Spleen (tissue), 7 donors: ENCODE data around the gene DMD.

Source experiments
- POLR2AphosphoS5 ChIP-seq, 3 donors: sonication (generic); formaldehyde crosslinking; IDR thresholded peaks; one replicate each; pipeline ENCODE4 v1.5.1; 2017; ENCODE audit warnings: antibody characterized with exemption in 3 of 3
- TF ChIP-seq, protein P1 (sequence below), 11 experiments: fragments of 200-600 bp in 7 of 11; fragments of 450-650 bp in 4 of 11; sonication (generic) in 4 of 11; IDR thresholded peaks in 8 of 11; conservative IDR thresholded peaks in 3 of 11; 1 replicate in 7 of 11; 2 replicates in 4 of 11; pipeline versions ENCODE4 v1.4.0 to v1.8.0; 2016 to 2021; ENCODE audit warnings: antibody characterized with exemption in 11 of 11, inconsistent platforms in 4 of 11, mild to moderate bottlenecking in 1 of 11
- donor health status: DM: no; HTN: no; CAD: no; lungs with moderate emphysema.
- donor health status: DM: no; HTN: no; CAD: no.
- donor health status: DM: no; HTN: no; CAD: no.

DNA sequence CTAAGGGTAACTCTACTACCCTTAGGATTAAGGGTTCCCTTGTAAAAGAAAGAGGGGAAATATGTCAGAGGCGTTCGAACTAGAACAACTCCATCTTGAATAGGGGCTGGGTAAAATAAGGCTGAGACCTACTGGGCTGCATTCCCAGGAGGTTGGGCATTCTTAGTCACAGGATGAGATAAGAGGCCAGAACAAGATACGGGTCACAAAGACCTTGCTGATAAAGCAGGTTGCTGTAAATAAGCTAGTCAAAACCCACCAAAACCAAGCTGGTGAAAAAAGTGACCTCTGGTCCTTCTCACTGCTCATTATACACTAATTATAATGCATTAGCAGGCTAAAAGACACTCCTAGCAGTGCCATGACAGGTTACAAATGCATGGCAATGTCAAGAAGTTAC, 922.0 kb downstream of the DMD start:
- TF ChIP-seq, protein P1, sequence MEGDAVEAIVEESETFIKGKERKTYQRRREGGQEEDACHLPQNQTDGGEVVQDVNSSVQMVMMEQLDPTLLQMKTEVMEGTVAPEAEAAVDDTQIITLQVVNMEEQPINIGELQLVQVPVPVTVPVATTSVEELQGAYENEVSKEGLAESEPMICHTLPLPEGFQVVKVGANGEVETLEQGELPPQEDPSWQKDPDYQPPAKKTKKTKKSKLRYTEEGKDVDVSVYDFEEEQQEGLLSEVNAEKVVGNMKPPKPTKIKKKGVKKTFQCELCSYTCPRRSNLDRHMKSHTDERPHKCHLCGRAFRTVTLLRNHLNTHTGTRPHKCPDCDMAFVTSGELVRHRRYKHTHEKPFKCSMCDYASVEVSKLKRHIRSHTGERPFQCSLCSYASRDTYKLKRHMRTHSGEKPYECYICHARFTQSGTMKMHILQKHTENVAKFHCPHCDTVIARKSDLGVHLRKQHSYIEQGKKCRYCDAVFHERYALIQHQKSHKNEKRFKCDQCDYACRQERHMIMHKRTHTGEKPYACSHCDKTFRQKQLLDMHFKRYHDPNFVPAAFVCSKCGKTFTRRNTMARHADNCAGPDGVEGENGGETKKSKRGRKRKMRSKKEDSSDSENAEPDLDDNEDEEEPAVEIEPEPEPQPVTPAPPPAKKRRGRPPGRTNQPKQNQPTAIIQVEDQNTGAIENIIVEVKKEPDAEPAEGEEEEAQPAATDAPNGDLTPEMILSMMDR (IDR thresholded peaks at IDR 0.05 in 8 of 11, conservative IDR thresholded peaks at IDR 0.05 in 3 of 11) = no peak
- no peak for TF ChIP-seq POLR2AphosphoS5 (IDR thresholded peaks at IDR 0.05)
